Prostate gland (tissue), 2 donors: ENCODE data around the gene DSCAML1. TPM values are rescaled to one million over a fixed set of nuclear protein-coding genes. Genes with fewer than 3 reads are reported as not detected.
A peak's percentile ranks its signal among the peaks of the same experiment; 100 is the strongest.

Source experiments
- DNase-seq: peaks from one replicate; pipeline ENCODE4 v3.0.0-alpha.2; 2019; ENCODE audit warnings: low spot score
- H3K27ac ChIP-seq, 2 donors: fragments of 200-600 bp; sonication (generic); 2 replicates each; pipeline ENCODE4 v1.5.1; 2017 to 2019
- H3K27me3 ChIP-seq: fragments of 200-600 bp; sonication (generic); replicated peaks from 2 replicates; pipeline ENCODE4 v1.5.1; 2019; ENCODE audit not compliant: insufficient read depth
- H3K36me3 ChIP-seq, 2 donors: fragments of 200-600 bp; sonication (generic); 1 replicate in 1 of 2; 2 replicates in 1 of 2; pipeline versions ENCODE4 v1.5.1 to v1.8.1; 2017 to 2019
- H3K4me1 ChIP-seq: fragments of 200-600 bp; sonication (generic); replicated peaks from 2 replicates; pipeline ENCODE4 v1.5.1; 2019
- H3K4me3 ChIP-seq, 2 donors: fragments of 200-600 bp; sonication (generic); 2 replicates each; pipeline ENCODE4 v1.5.1; 2017 to 2019
- H3K9me3 ChIP-seq: fragments of 200-600 bp; sonication (generic); 2 replicates; pipeline ENCODE4 v1.5.1; 2017
- CTCF ChIP-seq, 4 experiments: fragments of 200-600 bp in 2 of 4; fragments of 450-650 bp in 2 of 4; sonication (generic) in 2 of 4; IDR thresholded peaks; 1 replicate in 3 of 4; 2 replicates in 1 of 4; pipeline ENCODE4 v1.5.1; 2016 to 2019; ENCODE audit warnings: antibody characterized with exemption in 4 of 4, mild to moderate bottlenecking in 2 of 4, moderate library complexity in 2 of 4
- POLR2A ChIP-seq: fragments of 450-650 bp; IDR thresholded peaks from one replicate; pipeline ENCODE4 v1.6.1; 2016; ENCODE audit warnings: antibody characterized with exemption, mild to moderate bottlenecking
- POLR2AphosphoS5 ChIP-seq: sonication (generic); formaldehyde crosslinking; IDR thresholded peaks from one replicate; pipeline ENCODE4 v1.6.1; 2017; ENCODE audit warnings: antibody characterized with exemption
- whole genome bisulfite sequencing: methylation state at CpG from one replicate; pipeline ENCODE4 v1.1.5; 2018; 5-methylcytosine and 5-hydroxymethylcytosine counted together
- intact Hi-C: fragments of 100-400 bp; cut with DNase I; formaldehyde crosslinking; loops from one replicate; pipeline ENCODE4 v1.14.2; 2022
- total RNA-seq, 2 donors: library from RNA; depleted of rRNA; stranded (reverse); fragments of >200 nt; gene quantifications; one replicate each; pipeline ENCODE4 v1.1.0, GENCODE V29; 2016

The DSCAML1 gene
- total RNA-seq, 2 donors from 2014 or later: 0.14 to 2.8 TPM

GRCh38 chr11:117834838-117835443 lies 37.9 kb upstream of the DSCAML1 start:
- Histone ChIP-seq H3K27me3 (no peaks in the 10 kb centered on the region), H3K9me3 (no peaks in the 10 kb centered on the region), H3K4me3 (no peak overlapping the region), H3K4me1 (no peaks in the 10 kb centered on the region), H3K36me3 (no peaks in the 10 kb centered on the region), H3K27ac (no peak overlapping the region)
- TF ChIP-seq POLR2AphosphoS5: no peak
- TF ChIP-seq POLR2A: no peak
- TF ChIP-seq CTCF (IDR thresholded peaks at IDR 0.05): no peak
- WGBS: 93% methylated on average over 17 of the region's 17 CpGs
- no peak for DNase-seq
- intact Hi-C loops: no loop called here

GRCh38 chr11:117834068-117834810 lies 37.2 kb upstream of the DSCAML1 start:
- TF ChIP-seq POLR2A (no peak), CTCF (IDR thresholded peaks at IDR 0.05) (no peak), POLR2AphosphoS5 (no peak)
- 91% methylated on average over 6 of the region's 6 CpGs for WGBS
- Histone ChIP-seq H3K4me1 (no peaks in the 10 kb centered on the region), H3K27me3 (no peaks in the 10 kb centered on the region), H3K27ac (no peak overlapping the region), H3K4me3 (no peak overlapping the region), H3K36me3 (no peaks in the 10 kb centered on the region), H3K9me3 (no peaks in the 10 kb centered on the region)
- no peak for DNase-seq
- intact Hi-C loops: no loop called here

GRCh38 chr11:117833401-117833891 lies 36.4 kb upstream of the DSCAML1 start:
- Histone ChIP-seq H3K27ac (no peak overlapping the region), H3K4me3 (no peak overlapping the region), H3K27me3 (no peaks in the 10 kb centered on the region), H3K4me1 (no peaks in the 10 kb centered on the region), H3K36me3 (no peaks in the 10 kb centered on the region), H3K9me3 (no peaks in the 10 kb centered on the region)
- TF ChIP-seq POLR2AphosphoS5 (peak; percentile 75), POLR2A (no peak)
- intact Hi-C loops: no loop called here
- peak; percentile 70 for DNase-seq
- 29% methylated on average over 7 of the region's 7 CpGs for WGBS

GRCh38 chr11:117832511-117832910 lies 35.5 kb upstream of the DSCAML1 start:
- Histone ChIP-seq H3K36me3 (no peaks in the 10 kb centered on the region), H3K9me3 (no peaks in the 10 kb centered on the region), H3K27ac (no peak overlapping the region), H3K27me3 (no peaks in the 10 kb centered on the region), H3K4me3 (no peak overlapping the region), H3K4me1 (no peaks in the 10 kb centered on the region)
- TF ChIP-seq POLR2A (no peak), CTCF (IDR thresholded peaks at IDR 0.05) (no peak), POLR2AphosphoS5 (no peak)
- intact Hi-C loops: no loop called here
- WGBS: 91% methylated on average over 8 of the region's 8 CpGs
- no peak for DNase-seq

GRCh38 chr11:117831661-117832415 lies 34.8 kb upstream of the DSCAML1 start:
- no peak for TF ChIP-seq CTCF (IDR thresholded peaks at IDR 0.05)
- no peak for TF ChIP-seq POLR2AphosphoS5
- no peak for TF ChIP-seq POLR2A
- Histone ChIP-seq H3K36me3 (no peaks in the 10 kb centered on the region), H3K4me1 (no peaks in the 10 kb centered on the region), H3K4me3 (no peak overlapping the region), H3K27ac (no peak overlapping the region), H3K27me3 (no peaks in the 10 kb centered on the region), H3K9me3 (no peaks in the 10 kb centered on the region)
- 90% methylated on average over 7 of the region's 7 CpGs for WGBS
- intact Hi-C loops: no loop called here
- DNase-seq: no peak
